Measurements from ENCODE around the gene BRD4.

GRCh38 chr19:15236886-15237285, 95.5 kb downstream of the BRD4 start:
- TF ChIP-seq CTCF (conservative IDR thresholded peaks at IDR 0.05; ENCODE audit: low read length) (no peak), EZH2phosphoT487 (IDR thresholded peaks at IDR 0.05; ENCODE audit: borderline replicate concordance, low read depth, low read length) (no peak)

Data from OCI-LY7 (cell line).